CD4-positive, alpha-beta T cell (primary cell): ENCODE measurements around the gene NUSAP1. TPM values are rescaled to one million over a fixed set of nuclear protein-coding genes. Genes with fewer than 3 reads are reported as not detected.

Experiments used
- ATAC-seq: fragments of 200-7000 bp; cut with Tn5 transposase; one replicate; pipeline ENCODE4 v1.10.0; 2022; ENCODE audit warnings: mild to moderate bottlenecking; ENCODE audit not compliant: poor library complexity
- CTCF ChIA-PET: fragments of 350-600 bp; sonication (Branson Sonifier 250); formaldehyde crosslinking; loops from one replicate; lab custom pipeline; 2021; ENCODE audit warnings: antibody characterized with exemption, inconsistent platforms; lab: Charles Lee
- POLR2A ChIA-PET: fragments of 350-600 bp; sonication (Branson Sonifier 250); formaldehyde crosslinking; loops from one replicate; lab custom pipeline; 2021; ENCODE audit warnings: antibody characterized with exemption, inconsistent platforms; lab: Charles Lee
- DNase-seq, 14 experiments: peaks; one replicate each; pipeline ENCODE4 v3.0.0-alpha.2; 2013 to 2020; ENCODE audit warnings: mixed read lengths in 2 of 14
- H3K27ac ChIP-seq, 2 donors: one replicate each; pipeline versions ENCODE4 v1.5.1 to v1.7.0; 2013; ENCODE audit warnings: low read length in 2 of 2, low read depth in 1 of 2, mild to moderate bottlenecking in 1 of 2
- H3K27me3 ChIP-seq, 2 experiments: 1 replicate in 1 of 2; 2 replicates in 1 of 2; pipeline versions ENCODE4 v1.6.1 to v1.7.0; 2013; ENCODE audit warnings: low read length in 2 of 2, control low read depth in 1 of 2, mild to moderate bottlenecking in 1 of 2, moderate library complexity in 1 of 2; ENCODE audit not compliant: insufficient read depth in 2 of 2, control insufficient read depth in 1 of 2
- H3K36me3 ChIP-seq: one replicate; pipeline ENCODE4 v1.6.1; 2013; ENCODE audit warnings: low read length, control low read depth; ENCODE audit not compliant: insufficient read depth
- H3K4me1 ChIP-seq: one replicate; pipeline ENCODE4 v1.6.1; 2013; ENCODE audit warnings: low read length, control low read depth; ENCODE audit not compliant: insufficient read depth
- H3K4me3 ChIP-seq: one replicate; pipeline ENCODE4 v1.5.1; 2013; ENCODE audit warnings: mild to moderate bottlenecking, low read length, moderate library complexity
- H3K9me3 ChIP-seq, 2 experiments: 1 replicate in 1 of 2; 2 replicates in 1 of 2; pipeline versions ENCODE4 v1.6.1 to v1.7.0; 2013; ENCODE audit warnings: low read length in 2 of 2, mild to moderate bottlenecking in 2 of 2, control low read depth in 1 of 2, moderate library complexity in 1 of 2; ENCODE audit not compliant: control insufficient read depth in 1 of 2, insufficient read depth in 1 of 2
- H3K27ac Mint-ChIP-seq: one replicate; pipeline ENCODE4 v1.8.0; 2020; ENCODE audit warnings: mixed read lengths
- H3K27me3 Mint-ChIP-seq: one replicate; pipeline ENCODE4 v1.8.0; 2021; ENCODE audit warnings: mixed read lengths
- H3K36me3 Mint-ChIP-seq: one replicate; pipeline ENCODE4 v1.8.0; 2021; ENCODE audit warnings: low read depth, mixed read lengths
- H3K4me1 Mint-ChIP-seq: one replicate; pipeline ENCODE4 v1.8.0; 2021; ENCODE audit warnings: low read depth, mixed read lengths
- H3K4me3 Mint-ChIP-seq: one replicate; pipeline ENCODE4 v1.8.0; 2020; ENCODE audit warnings: mild to moderate bottlenecking, mixed read lengths
- H3K9me3 Mint-ChIP-seq: one replicate; pipeline ENCODE4 v1.8.0; 2020; ENCODE audit warnings: mixed read lengths
- intact Hi-C, 2 experiments: fragments of 100-400 bp; cut with DNase I in 1 of 2; cut with micrococcal nuclease in 1 of 2; formaldehyde crosslinking; loops; one replicate each; pipeline versions ENCODE4 v1.15.1 to v1.9.0; 2023 to 2025; cut with DNase I, micrococcal nuclease
- total RNA-seq, 174 experiments: library from RNA in 2 of 174; stranded (reverse) in 2 of 174; gene quantifications; one replicate each; pipeline ENCODE4 v1.2.3 and lab custom pipeline; 2021 to 2026
- TF ChIP-seq, protein P1 (sequence below): fragments of 200-600 bp; IDR thresholded peaks from one replicate; pipeline ENCODE4 v1.8.0; 2022; ENCODE audit warnings: antibody characterized with exemption, mild to moderate bottlenecking

The NUSAP1 gene
- total RNA-seq, 2 experiments from 2014 or later = 2.2 to 2.3 TPM

DNA sequence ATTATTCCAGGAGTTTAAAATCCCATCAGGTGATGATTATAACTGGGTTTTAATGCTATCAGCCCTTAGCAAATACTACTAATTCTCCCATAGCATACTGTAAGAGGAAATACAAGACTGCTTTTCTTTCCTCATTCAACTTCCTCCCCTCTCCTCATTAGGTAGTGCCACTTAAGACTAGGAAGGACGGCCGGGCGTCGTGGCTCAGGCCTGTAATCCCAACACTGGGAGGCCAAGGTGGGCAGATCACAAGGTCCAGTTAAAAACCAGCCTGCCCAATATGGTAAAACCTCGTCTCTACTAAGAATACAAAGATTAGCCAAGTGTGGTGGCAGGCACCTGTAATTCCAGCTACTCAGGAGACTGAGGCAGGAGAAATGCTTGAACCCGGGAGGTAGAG is 55.0 kb downstream of the NUSAP1 start:
- H3K36me3 Mint-ChIP-seq = peaks cover 42% of the 10 kb centered on the region
- intact Hi-C loops = no loop called here

DNA sequence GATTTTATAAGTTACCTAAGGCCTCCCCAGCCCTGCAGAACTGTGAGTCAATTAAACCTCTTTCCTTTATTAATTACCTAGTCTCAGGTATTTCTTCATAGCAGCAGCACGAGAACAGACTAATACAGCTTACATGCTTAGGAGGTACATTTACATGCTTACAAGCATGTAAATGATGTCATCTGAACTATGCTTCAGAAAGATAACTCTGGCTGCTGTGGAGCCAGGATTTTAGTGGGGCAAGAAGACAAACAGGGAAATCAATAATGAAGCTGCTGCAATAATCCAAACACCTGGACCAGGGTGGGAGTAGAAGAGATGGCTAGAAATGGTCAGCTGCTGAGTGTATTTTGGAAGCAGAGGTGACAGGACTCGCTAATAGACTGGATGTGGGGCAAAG is 60.0 kb downstream of the NUSAP1 start:
- no peak overlapping the region for H3K27ac Mint-ChIP-seq
- TF ChIP-seq, protein P1, sequence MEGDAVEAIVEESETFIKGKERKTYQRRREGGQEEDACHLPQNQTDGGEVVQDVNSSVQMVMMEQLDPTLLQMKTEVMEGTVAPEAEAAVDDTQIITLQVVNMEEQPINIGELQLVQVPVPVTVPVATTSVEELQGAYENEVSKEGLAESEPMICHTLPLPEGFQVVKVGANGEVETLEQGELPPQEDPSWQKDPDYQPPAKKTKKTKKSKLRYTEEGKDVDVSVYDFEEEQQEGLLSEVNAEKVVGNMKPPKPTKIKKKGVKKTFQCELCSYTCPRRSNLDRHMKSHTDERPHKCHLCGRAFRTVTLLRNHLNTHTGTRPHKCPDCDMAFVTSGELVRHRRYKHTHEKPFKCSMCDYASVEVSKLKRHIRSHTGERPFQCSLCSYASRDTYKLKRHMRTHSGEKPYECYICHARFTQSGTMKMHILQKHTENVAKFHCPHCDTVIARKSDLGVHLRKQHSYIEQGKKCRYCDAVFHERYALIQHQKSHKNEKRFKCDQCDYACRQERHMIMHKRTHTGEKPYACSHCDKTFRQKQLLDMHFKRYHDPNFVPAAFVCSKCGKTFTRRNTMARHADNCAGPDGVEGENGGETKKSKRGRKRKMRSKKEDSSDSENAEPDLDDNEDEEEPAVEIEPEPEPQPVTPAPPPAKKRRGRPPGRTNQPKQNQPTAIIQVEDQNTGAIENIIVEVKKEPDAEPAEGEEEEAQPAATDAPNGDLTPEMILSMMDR = no peak
- Histone ChIP-seq H3K4me1 (peaks cover 6% of the 10 kb centered on the region), H3K4me3 (no peak overlapping the region), H3K27me3 (no peaks in the 10 kb centered on the region), H3K9me3 (no peaks in the 10 kb centered on the region), H3K27ac (no peak overlapping the region), H3K36me3 (peaks cover 37% of the 10 kb centered on the region)
- H3K36me3 Mint-ChIP-seq = peaks cover 54% of the 10 kb centered on the region
- intact Hi-C loops = no loop called here
- CTCF ChIA-PET = no interaction called here
- peaks cover 21% of the 10 kb centered on the region for H3K4me1 Mint-ChIP-seq
- no peak for ATAC-seq
- H3K9me3 Mint-ChIP-seq = no peaks in the 10 kb centered on the region
- POLR2A ChIA-PET = interaction anchor here (0.8 kb wide), 1 partner anchor 9 kb away, joined by 3 read pairs; no protein-coding TSS in a partner anchor
- DNase-seq = no peak
- no peaks in the 10 kb centered on the region for H3K27me3 Mint-ChIP-seq
- H3K4me3 Mint-ChIP-seq = no peak overlapping the region

More for the DNA sequence above, 55.0 kb downstream of the NUSAP1 start:
- ChIA-PET POLR2A (no interaction called here), CTCF (interaction anchor here (0.7 kb wide), 1 partner anchor 17 kb away, joined by 5 read pairs; no protein-coding TSS in a partner anchor)
- Mint-ChIP-seq H3K27ac (no peak overlapping the region), H3K9me3 (no peaks in the 10 kb centered on the region), H3K4me1 (peaks cover 3% of the 10 kb centered on the region), H3K4me3 (no peak overlapping the region), H3K27me3 (no peaks in the 10 kb centered on the region)
- ATAC-seq (no peak), DNase-seq (no peak)
- no peaks in the 10 kb centered on the region for H3K4me1 ChIP-seq
- no peak overlapping the region for H3K27ac ChIP-seq
- no peak overlapping the region for H3K4me3 ChIP-seq
- peaks cover 23% of the 10 kb centered on the region for H3K36me3 ChIP-seq
- no peaks in the 10 kb centered on the region for H3K9me3 ChIP-seq
- TF ChIP-seq, protein P1 = no peak
- no peaks in the 10 kb centered on the region for H3K27me3 ChIP-seq

DNA sequence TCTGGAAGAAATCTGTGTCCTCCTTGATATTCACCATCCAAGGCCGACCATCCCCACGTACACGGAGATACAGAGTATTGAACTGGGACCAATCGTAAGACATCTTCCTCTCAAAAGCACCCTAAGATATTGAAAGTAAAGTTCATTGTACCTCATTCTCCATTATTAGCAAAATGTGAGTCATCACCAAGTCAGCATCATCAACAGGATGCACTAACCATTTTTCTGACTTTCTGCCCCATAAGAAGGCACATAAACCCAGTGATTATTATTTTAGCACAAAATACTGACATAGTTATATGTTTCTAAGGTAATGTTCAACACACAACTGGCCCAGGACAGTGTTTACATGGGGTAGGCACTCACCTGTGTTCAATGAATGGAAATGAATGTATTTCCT is 62.2 kb downstream of the NUSAP1 start:
- H3K27me3 Mint-ChIP-seq = no peaks in the 10 kb centered on the region
- Histone ChIP-seq H3K4me1 (peaks cover 6% of the 10 kb centered on the region), H3K4me3 (no peak overlapping the region), H3K36me3 (peaks cover 27% of the 10 kb centered on the region), H3K27me3 (no peaks in the 10 kb centered on the region), H3K9me3 (no peaks in the 10 kb centered on the region), H3K27ac (no peak overlapping the region)
- H3K9me3 Mint-ChIP-seq = no peaks in the 10 kb centered on the region
- ChIA-PET POLR2A (no interaction called here), CTCF (no interaction called here)
- DNase-seq (no peak), ATAC-seq (no peak)
- H3K27ac Mint-ChIP-seq = no peak overlapping the region
- no peak overlapping the region for H3K4me3 Mint-ChIP-seq
- H3K36me3 Mint-ChIP-seq = peaks cover 41% of the 10 kb centered on the region
- H3K4me1 Mint-ChIP-seq = peaks cover 21% of the 10 kb centered on the region
- intact Hi-C loops = no loop called here
- TF ChIP-seq, protein P1 = no peak
